GM23248 (cell line): ENCODE results near the gene ATP6V1B1. TPM values are rescaled to one million over a fixed set of nuclear protein-coding genes. Genes with fewer than 3 reads are reported as not detected.

ENCODE experiments used
- DNase-seq: peaks from one replicate; pipeline ENCODE4 v3.0.0-alpha.2; 2015
- H2AFZ ChIP-seq: fragments of 200-600 bp; sonication (generic); 2 replicates; pipeline ENCODE4 v1.6.1; 2016; ENCODE audit warnings: antibody characterized with exemption
- H3F3A ChIP-seq: fragments of 200-600 bp; sonication (generic); 2 replicates; pipeline ENCODE4 v1.6.1; 2016; ENCODE audit warnings: mild to moderate bottlenecking, antibody characterized with exemption, mixed run types; ENCODE audit not compliant: insufficient read depth
- H3K27ac ChIP-seq: fragments of 200-600 bp; sonication (generic); 2 replicates; pipeline ENCODE4 v1.5.1; 2016; ENCODE audit warnings: mild to moderate bottlenecking
- H3K27me3 ChIP-seq: fragments of 200-600 bp; sonication (generic); replicated peaks from 2 replicates; pipeline ENCODE4 v1.6.1; 2016; ENCODE audit warnings: mild to moderate bottlenecking; ENCODE audit not compliant: insufficient read depth
- H3K36me3 ChIP-seq: fragments of 200-600 bp; sonication (generic); 2 replicates; pipeline ENCODE4 v1.6.1; 2016; ENCODE audit warnings: low read depth, mild to moderate bottlenecking
- H3K4me1 ChIP-seq: fragments of 200-600 bp; sonication (generic); 2 replicates; pipeline ENCODE4 v1.6.1; 2016; ENCODE audit warnings: mild to moderate bottlenecking; ENCODE audit not compliant: insufficient read depth
- H3K4me2 ChIP-seq: fragments of 200-600 bp; sonication (generic); one replicate; pipeline ENCODE4 v1.6.1; 2016; ENCODE audit warnings: mild to moderate bottlenecking; ENCODE audit not compliant: unreplicated experiment
- H3K4me3 ChIP-seq: fragments of 200-600 bp; sonication (generic); 2 replicates; pipeline ENCODE4 v1.5.1; 2016; ENCODE audit warnings: mild to moderate bottlenecking
- H3K79me2 ChIP-seq: fragments of 200-600 bp; sonication (generic); 2 replicates; pipeline ENCODE4 v1.6.1; 2016; ENCODE audit warnings: mild to moderate bottlenecking; ENCODE audit not compliant: insufficient read depth
- H3K9ac ChIP-seq: fragments of 200-600 bp; sonication (generic); 2 replicates; pipeline ENCODE4 v1.6.1; 2016; ENCODE audit warnings: mild to moderate bottlenecking
- H3K9me2 ChIP-seq: fragments of 200-600 bp; sonication (generic); 2 replicates; pipeline ENCODE4 v1.6.1; 2016; ENCODE audit warnings: mixed run types, mild to moderate bottlenecking, moderate library complexity; ENCODE audit not compliant: insufficient read depth
- H3K9me3 ChIP-seq: fragments of 200-600 bp; sonication (generic); one replicate; pipeline ENCODE4 v1.6.1; 2017; ENCODE audit warnings: low read depth
- H4K20me1 ChIP-seq: fragments of 200-600 bp; sonication (generic); 2 replicates; pipeline ENCODE4 v1.6.0; 2016; ENCODE audit not compliant: insufficient read depth
- EZH2 ChIP-seq: fragments of 200-600 bp; sonication (generic); IDR thresholded peaks from 2 replicates; pipeline ENCODE4 v1.6.1; 2018; ENCODE audit warnings: antibody characterized with exemption, mild to moderate bottlenecking; ENCODE audit not compliant: insufficient read depth, poor library complexity, severe bottlenecking
- EZH2phosphoT487 ChIP-seq: fragments of 200-600 bp; sonication (generic); IDR thresholded peaks from 2 replicates; pipeline ENCODE4 v1.6.1; 2018; ENCODE audit warnings: antibody characterized with exemption, moderate library complexity, mild to moderate bottlenecking, low read depth; ENCODE audit not compliant: insufficient read depth
- WGBS, 2 experiments: methylation state at CpG; one replicate each; pipeline ENCODE4 v1.1.6; 2015 to 2017; ENCODE audit warnings: low lambda C conversion rate in 2 of 2, low coverage in 1 of 2; ENCODE audit errors: missing lambda C conversion rate in 2 of 2; 5-methylcytosine and 5-hydroxymethylcytosine counted together
- in situ Hi-C: fragments of 300-500 bp; cut with MboI; formaldehyde crosslinking; loops from 2 replicates; pipeline ENCODE4 v1.15.0; 2020
- polyA plus RNA-seq: library from polyadenylated mRNA; unstranded; fragments of >200 nt; fragmentation: Nextera tagmentation; extraction: Ambion mirVana; gene quantifications from 2 replicates; pipeline ENCODE4 v1.2.1, GENCODE V29; 2016
- total RNA-seq: library from RNA; depleted of rRNA; stranded (reverse); fragments of >200 nt; shearing (Covaris generic); gene quantifications from 2 replicates; pipeline ENCODE4 v1.2.3, GENCODE V29; 2014

ATP6V1B1 gene
- total and polyA plus RNA-seq, 2 experiments from 2014 or later = 0.60 TPM; not detected in 1

- in situ Hi-C loops = loop anchor here (25.0 kb wide), 1 partner anchor 647 kb away; the partner anchor contains the start of gene FAM136A
- no peaks in the 10 kb centered on the region for H3F3A ChIP-seq
- no peak overlapping the region for H3K27ac ChIP-seq
- no peaks in the 10 kb centered on the region for H3K9me2 ChIP-seq
- H3K4me3 ChIP-seq = no peak overlapping the region
- peaks cover 28% of the 10 kb centered on the region; the same call in 1 of the 2 replicates for H3K27me3 ChIP-seq
- no peaks in the 10 kb centered on the region for H3K79me2 ChIP-seq
- H3K4me1 ChIP-seq = no peaks in the 10 kb centered on the region
- 58 to 75% methylated on average over 9 of the region's 9 CpGs for WGBS, 2 experiments
- H4K20me1 ChIP-seq = no peaks in the 10 kb centered on the region
- no peaks in the 10 kb centered on the region for H3K9me3 ChIP-seq
- no peak overlapping the region for H2AFZ ChIP-seq
- no peak for TF ChIP-seq EZH2phosphoT487
- no peak for TF ChIP-seq EZH2
- no peak overlapping the region for H3K9ac ChIP-seq
- no peak for DNase-seq
- no peaks in the 10 kb centered on the region for H3K36me3 ChIP-seq
- H3K4me2 ChIP-seq = no peak overlapping the region
These were observed 23.6 kb downstream of the ATP6V1B1 start for GRCh38 chr2:70959271-70959761.

GRCh38 chr2:70959851-70960832 is 24.4 kb downstream of the ATP6V1B1 start:
- Histone ChIP-seq H3K4me2 (no peak overlapping the region), H3K36me3 (no peaks in the 10 kb centered on the region), H3F3A (no peaks in the 10 kb centered on the region), H2AFZ (no peak overlapping the region), H3K9ac (no peak overlapping the region), H3K9me3 (no peaks in the 10 kb centered on the region), H3K9me2 (no peaks in the 10 kb centered on the region), H3K27me3 (peaks cover 29% of the 10 kb centered on the region; the same call in 1 of the 2 replicates), H3K4me3 (no peak overlapping the region), H3K27ac (no peak overlapping the region), H3K4me1 (no peaks in the 10 kb centered on the region), H3K79me2 (no peaks in the 10 kb centered on the region), H4K20me1 (no peaks in the 10 kb centered on the region)
- in situ Hi-C loops = loop anchor here (25.0 kb wide), 1 partner anchor 648 kb away; the partner anchor contains the start of gene FAM136A
- no peak for TF ChIP-seq EZH2phosphoT487
- TF ChIP-seq EZH2 = no peak
- DNase-seq = no peak
- WGBS, 2 experiments = 73 to 77% methylated on average over 15 to 17 of the region's 17 CpGs

- TF ChIP-seq EZH2 (no peak), EZH2phosphoT487 (no peak)
- no peaks in the 10 kb centered on the region for H3K9me2 ChIP-seq
- H3K9ac ChIP-seq = no peak overlapping the region
- no peak for DNase-seq
- H3K36me3 ChIP-seq = no peaks in the 10 kb centered on the region
- no peaks in the 10 kb centered on the region for H3K79me2 ChIP-seq
- no peak overlapping the region for H3K27ac ChIP-seq
- H3K4me3 ChIP-seq = no peak overlapping the region
- no peaks in the 10 kb centered on the region for H3K4me1 ChIP-seq
- no peak overlapping the region for H2AFZ ChIP-seq
- in situ Hi-C loops = loop anchor here (25.0 kb wide), 1 partner anchor 649 kb away; the partner anchor contains the start of gene FAM136A
- no peaks in the 10 kb centered on the region for H4K20me1 ChIP-seq
- no peaks in the 10 kb centered on the region for H3K9me3 ChIP-seq
- peaks cover 29% of the 10 kb centered on the region; the same call in 1 of the 2 replicates for H3K27me3 ChIP-seq
- H3K4me2 ChIP-seq = no peak overlapping the region
- 70 to 78% methylated on average over 14 of the region's 14 CpGs for WGBS, 2 experiments
- H3F3A ChIP-seq = no peaks in the 10 kb centered on the region
These were observed 25.3 kb downstream of the ATP6V1B1 start for GRCh38 chr2:70960833-70961647.

GRCh38 chr2:70961648-70961994 is 25.9 kb downstream of the ATP6V1B1 start:
- Histone ChIP-seq H3K9ac (no peak overlapping the region), H3K4me3 (no peak overlapping the region), H3K4me1 (no peaks in the 10 kb centered on the region), H3K4me2 (no peak overlapping the region), H3K27ac (no peak overlapping the region), H3K9me2 (no peaks in the 10 kb centered on the region), H3K36me3 (no peaks in the 10 kb centered on the region), H4K20me1 (no peaks in the 10 kb centered on the region), H3K27me3 (peaks cover 23% of the 10 kb centered on the region; the same call in 1 of the 2 replicates), H2AFZ (no peak overlapping the region), H3F3A (no peaks in the 10 kb centered on the region), H3K79me2 (no peaks in the 10 kb centered on the region), H3K9me3 (no peaks in the 10 kb centered on the region)
- TF ChIP-seq EZH2phosphoT487 (no peak), EZH2 (no peak)
- DNase-seq = no peak
- in situ Hi-C loops = loop anchor here (25.0 kb wide), 1 partner anchor 649 kb away; the partner anchor contains the start of gene FAM136A
- 45 to 51% methylated on average over 4 of the region's 4 CpGs for WGBS, 2 experiments
